Mammary epithelial cell (primary cell): ENCODE data around the gene SESTD1.

Experiments used
- EZH2 ChIP-seq: IDR thresholded peaks from 2 replicates; pipeline ENCODE4 v1.6.1; 2012; ENCODE audit warnings: low read length, inconsistent platforms, borderline replicate concordance
- TF ChIP-seq, protein P1 (sequence below), 2 donors: IDR thresholded peaks in 1 of 2; conservative IDR thresholded peaks in 1 of 2; 2 replicates each; pipeline ENCODE4 v1.5.1; 2011 to 2012; ENCODE audit warnings: inconsistent platforms in 2 of 2, low read length in 2 of 2, mild to moderate bottlenecking in 2 of 2, control low read depth in 1 of 2, low read depth in 1 of 2; ENCODE audit not compliant: insufficient read depth in 1 of 2; ENCODE audit errors: extremely low read depth in 1 of 2

DNA sequence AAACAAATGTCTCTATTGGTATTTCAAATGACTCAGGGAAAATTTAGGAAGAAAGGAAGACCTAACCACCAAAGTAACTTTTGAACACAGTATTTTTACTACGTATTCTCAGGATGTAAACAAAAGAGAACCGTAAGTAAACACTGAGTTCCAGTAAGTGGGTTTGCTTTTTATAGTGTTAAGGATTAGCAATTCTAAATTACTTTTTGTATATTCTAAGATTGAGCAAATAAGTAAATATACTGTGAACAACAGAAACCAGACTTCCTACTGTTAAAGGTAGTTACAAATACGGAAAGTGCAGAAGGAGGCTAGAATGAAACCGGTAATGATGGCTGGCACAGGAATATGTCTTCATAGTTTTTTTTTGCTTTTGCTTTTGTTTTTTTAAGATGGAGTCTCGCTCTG lies 31.5 kb downstream of the SESTD1 start:
- TF ChIP-seq, protein P1, sequence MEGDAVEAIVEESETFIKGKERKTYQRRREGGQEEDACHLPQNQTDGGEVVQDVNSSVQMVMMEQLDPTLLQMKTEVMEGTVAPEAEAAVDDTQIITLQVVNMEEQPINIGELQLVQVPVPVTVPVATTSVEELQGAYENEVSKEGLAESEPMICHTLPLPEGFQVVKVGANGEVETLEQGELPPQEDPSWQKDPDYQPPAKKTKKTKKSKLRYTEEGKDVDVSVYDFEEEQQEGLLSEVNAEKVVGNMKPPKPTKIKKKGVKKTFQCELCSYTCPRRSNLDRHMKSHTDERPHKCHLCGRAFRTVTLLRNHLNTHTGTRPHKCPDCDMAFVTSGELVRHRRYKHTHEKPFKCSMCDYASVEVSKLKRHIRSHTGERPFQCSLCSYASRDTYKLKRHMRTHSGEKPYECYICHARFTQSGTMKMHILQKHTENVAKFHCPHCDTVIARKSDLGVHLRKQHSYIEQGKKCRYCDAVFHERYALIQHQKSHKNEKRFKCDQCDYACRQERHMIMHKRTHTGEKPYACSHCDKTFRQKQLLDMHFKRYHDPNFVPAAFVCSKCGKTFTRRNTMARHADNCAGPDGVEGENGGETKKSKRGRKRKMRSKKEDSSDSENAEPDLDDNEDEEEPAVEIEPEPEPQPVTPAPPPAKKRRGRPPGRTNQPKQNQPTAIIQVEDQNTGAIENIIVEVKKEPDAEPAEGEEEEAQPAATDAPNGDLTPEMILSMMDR (conservative IDR thresholded peaks at IDR 0.05 in 1 of 2, IDR thresholded peaks at IDR 0.05 in 1 of 2; ENCODE audit: extremely low read depth in 1 of 2, insufficient read depth in 1 of 2, low read depth in 1 of 2, low read length in 2 of 2) = no peak
- no peak for TF ChIP-seq EZH2
